HAP-1 (cell line): Measurements from ENCODE around the gene TRIM2.

Source experiments
- DNase-seq, 2 experiments: peaks; one replicate each; pipeline ENCODE4 v3.0.0-alpha.2; 2016 to 2020; ENCODE audit warnings: low spot score in 2 of 2
- H3K27me3 ChIP-seq: fragments of 250-450 bp; sonication (Bioruptor Pico); 2 replicates; pipeline ENCODE4 v1.5.1; 2020; ENCODE audit warnings: low read depth, mild to moderate bottlenecking, moderate library complexity
- H3K36me3 ChIP-seq: fragments of 250-450 bp; sonication (Bioruptor Pico); replicated peaks from 2 replicates; pipeline ENCODE4 v1.5.1; 2020; ENCODE audit warnings: mild to moderate bottlenecking
- H3K4me1 ChIP-seq: fragments of 250-450 bp; sonication (Bioruptor Pico); 2 replicates; pipeline ENCODE4 v1.5.1; 2020; ENCODE audit warnings: mild to moderate bottlenecking
- H3K4me3 ChIP-seq: fragments of 250-450 bp; sonication (Bioruptor Pico); 2 replicates; pipeline ENCODE4 v1.5.1; 2020; ENCODE audit warnings: mild to moderate bottlenecking, moderate library complexity
- H3K9me3 ChIP-seq: fragments of 250-450 bp; sonication (Bioruptor Pico); 2 replicates; pipeline ENCODE4 v1.5.1; 2020; ENCODE audit warnings: mild to moderate bottlenecking, moderate library complexity
- in situ Hi-C: fragments of 300-500 bp; cut with MboI; formaldehyde crosslinking; loops from 3 replicates; pipeline ENCODE4 v1.14.3; 2020; ENCODE audit warnings: low sequenced_read_pairs, inconsistent platforms, mixed read lengths

TRIM2 gene

DNA sequence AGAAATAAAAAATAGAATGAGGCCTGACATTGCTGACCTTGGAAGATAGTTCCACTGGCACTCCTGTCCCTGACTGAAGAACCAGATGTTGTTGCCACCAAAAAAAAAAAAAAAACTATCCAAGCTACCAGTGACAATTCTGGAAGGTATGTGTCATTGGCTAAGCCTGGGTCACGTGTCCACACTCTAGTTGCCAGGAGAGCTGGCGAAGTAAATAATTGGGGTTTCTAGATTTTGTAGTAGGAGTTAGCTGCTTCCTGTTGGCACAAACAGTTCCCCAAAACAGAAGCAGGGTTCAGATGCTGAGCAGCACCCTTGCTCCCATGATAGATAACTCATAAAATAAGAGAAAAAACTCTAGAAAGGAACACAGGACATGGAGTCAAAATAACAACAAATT, 160.8 kb downstream of the TRIM2 start:
- H3K36me3 ChIP-seq = peaks cover 55% of the 10 kb centered on the region
- no peak overlapping the region for H3K4me3 ChIP-seq
- no peaks in the 10 kb centered on the region for H3K4me1 ChIP-seq
- no peaks in the 10 kb centered on the region; the same call in 1 of the 2 replicates for H3K9me3 ChIP-seq
- in situ Hi-C loops = no loop called here
- no peaks in the 10 kb centered on the region for H3K27me3 ChIP-seq
- DNase-seq = no peak

DNA sequence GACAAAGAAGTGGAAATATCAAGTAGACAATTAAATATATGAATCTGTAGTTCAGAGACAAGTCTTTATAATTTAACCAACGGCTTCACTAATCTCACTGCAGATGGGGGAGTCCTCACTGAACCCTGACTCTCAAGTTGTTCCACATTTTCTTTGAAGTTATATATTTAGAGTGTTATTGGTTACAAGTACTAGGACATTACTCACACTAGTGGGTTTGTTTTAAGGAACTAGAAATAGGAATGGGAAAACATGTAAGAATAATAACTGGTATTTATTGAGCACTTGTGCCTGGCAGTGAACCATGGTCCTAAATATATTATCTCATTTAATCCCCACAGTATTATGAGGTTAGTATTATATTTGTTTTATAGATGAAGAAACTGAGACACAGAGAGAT, 162.2 kb downstream of the TRIM2 start:
- no peaks in the 10 kb centered on the region; the same call in 1 of the 2 replicates for H3K9me3 ChIP-seq
- no peaks in the 10 kb centered on the region for H3K4me1 ChIP-seq
- in situ Hi-C loops = no loop called here
- H3K27me3 ChIP-seq = no peaks in the 10 kb centered on the region
- no peak overlapping the region for H3K4me3 ChIP-seq
- no peak for DNase-seq
- peaks cover 60% of the 10 kb centered on the region for H3K36me3 ChIP-seq

DNA sequence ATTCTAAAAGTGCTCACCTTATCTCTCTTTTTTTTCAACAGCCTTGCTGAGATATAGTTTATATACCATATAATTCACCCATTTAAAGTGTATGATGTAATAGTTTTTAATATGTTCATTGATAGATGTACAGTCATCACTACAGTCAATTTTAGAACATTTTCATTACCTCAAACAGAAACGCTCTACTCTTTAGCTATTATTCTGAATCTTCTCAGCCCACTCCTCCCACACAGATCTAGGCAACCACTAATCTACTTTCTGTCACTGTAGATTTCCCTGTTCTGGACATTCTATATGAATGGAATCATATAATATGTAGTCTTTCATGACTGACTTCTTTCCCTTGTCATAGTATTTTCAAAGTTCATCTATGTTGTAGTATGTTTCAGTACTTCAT, 162.8 kb downstream of the TRIM2 start:
- H3K36me3 ChIP-seq = peaks cover 66% of the 10 kb centered on the region
- DNase-seq = no peak
- in situ Hi-C loops = no loop called here
- no peak overlapping the region for H3K4me3 ChIP-seq
- no peaks in the 10 kb centered on the region; the same call in 1 of the 2 replicates for H3K9me3 ChIP-seq
- H3K27me3 ChIP-seq = no peaks in the 10 kb centered on the region
- no peaks in the 10 kb centered on the region for H3K4me1 ChIP-seq

DNA sequence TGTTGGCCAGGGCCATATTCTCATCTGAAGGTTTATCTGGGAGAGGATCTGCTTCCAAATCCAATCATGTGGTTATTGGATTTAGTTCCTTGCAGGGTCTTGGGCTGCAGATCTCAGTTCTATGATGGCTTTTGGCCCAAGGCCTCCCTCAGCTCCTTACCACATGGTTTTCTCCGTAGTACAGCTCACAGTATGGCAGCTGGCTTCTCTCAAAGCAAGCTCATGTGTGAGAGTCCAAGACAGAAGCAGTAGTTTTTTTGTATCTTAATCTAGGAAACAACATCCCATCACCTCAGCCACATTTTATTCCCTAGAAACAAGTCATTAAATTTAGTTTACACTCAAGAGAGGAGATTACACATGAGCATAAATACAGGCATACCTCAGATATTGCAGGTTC, 164.8 kb downstream of the TRIM2 start:
- in situ Hi-C loops = no loop called here
- DNase-seq = no peak
- Histone ChIP-seq H3K27me3 (no peaks in the 10 kb centered on the region), H3K9me3 (no peaks in the 10 kb centered on the region; the same call in 1 of the 2 replicates), H3K4me3 (no peak overlapping the region), H3K4me1 (no peaks in the 10 kb centered on the region), H3K36me3 (peaks cover 54% of the 10 kb centered on the region)

DNA sequence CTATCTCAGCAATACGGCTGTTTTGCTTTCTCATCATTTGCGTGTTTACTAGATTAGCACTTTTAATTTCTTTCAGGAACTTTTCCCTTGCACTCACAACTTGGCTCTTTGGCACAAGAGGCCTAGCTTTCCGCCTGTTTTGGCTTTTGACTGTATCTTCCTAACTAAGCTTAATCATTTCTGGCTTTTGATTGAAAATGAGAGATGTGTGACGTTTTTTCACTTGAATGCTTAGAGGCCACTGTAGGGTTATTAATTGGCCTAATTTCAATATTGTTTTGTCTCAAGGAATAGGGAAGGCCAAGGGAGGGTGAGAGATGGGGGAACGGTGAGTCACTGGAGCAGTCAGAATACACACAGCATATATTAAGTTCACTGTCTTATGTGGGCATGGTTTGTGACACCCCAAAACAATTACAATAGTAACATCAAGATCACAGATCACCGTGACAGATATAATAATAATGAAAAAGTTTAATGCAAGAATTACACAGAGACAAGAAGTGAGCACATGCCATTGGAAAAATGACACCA, 167.5 kb downstream of the TRIM2 start:
- peaks cover 47% of the 10 kb centered on the region for H3K36me3 ChIP-seq
- no peak overlapping the region for H3K4me3 ChIP-seq
- H3K4me1 ChIP-seq = no peaks in the 10 kb centered on the region
- DNase-seq = no peak
- no peaks in the 10 kb centered on the region for H3K27me3 ChIP-seq
- no peaks in the 10 kb centered on the region for H3K9me3 ChIP-seq
- in situ Hi-C loops = no loop called here

DNA sequence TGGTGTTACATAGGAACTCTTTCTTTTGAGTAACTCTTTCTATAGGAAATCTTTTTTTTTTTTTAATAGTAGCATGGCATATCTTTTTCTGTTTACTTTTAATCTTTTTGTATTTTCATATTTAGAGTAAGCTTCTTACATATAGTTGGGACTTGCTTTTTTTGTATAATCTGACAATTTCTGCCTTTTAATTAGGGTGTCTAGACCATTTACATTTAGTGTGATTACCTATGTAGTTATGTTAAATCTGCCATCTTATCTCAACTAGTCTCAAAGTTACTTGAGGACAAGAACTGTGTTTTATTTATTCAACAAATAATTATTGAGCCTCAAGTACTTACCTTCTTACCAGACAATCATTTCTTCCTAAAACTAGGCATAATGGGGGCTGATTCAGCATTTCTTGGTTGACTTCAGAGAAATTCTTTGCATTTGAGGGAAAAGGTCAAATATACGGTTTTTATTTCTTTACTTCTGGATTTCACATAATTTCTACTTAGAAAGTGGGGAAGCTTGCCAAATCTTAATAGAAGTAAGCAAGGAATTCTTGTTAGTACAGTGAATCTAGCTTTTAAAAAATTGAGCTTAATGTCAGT, 168.8 kb downstream of the TRIM2 start:
- no peak overlapping the region for H3K4me3 ChIP-seq
- no peaks in the 10 kb centered on the region for H3K9me3 ChIP-seq
- H3K36me3 ChIP-seq = peaks cover 38% of the 10 kb centered on the region
- H3K27me3 ChIP-seq = no peaks in the 10 kb centered on the region
- in situ Hi-C loops = no loop called here
- DNase-seq = no peak
- H3K4me1 ChIP-seq = peaks cover 4% of the 10 kb centered on the region

DNA sequence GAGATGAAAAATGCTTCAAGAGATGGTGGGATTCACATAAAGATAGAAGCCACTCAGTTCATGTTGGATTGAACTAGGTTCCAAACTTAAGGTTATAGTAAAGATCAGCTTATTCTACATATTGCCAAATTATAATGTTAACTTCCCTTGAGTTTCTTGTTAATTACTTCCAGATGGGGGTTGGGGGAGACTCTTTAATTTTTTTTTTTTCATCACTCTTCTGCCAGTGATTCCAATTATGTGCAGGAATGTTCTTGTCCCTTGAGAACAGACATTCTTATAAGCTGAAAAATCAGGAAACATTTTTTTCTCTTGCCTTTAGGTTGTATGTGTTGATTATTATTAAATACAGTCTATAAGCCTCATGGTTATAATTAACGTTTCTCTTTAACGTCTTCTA, 170.2 kb downstream of the TRIM2 start:
- in situ Hi-C loops = no loop called here
- H3K4me3 ChIP-seq = no peak overlapping the region
- H3K4me1 ChIP-seq = peaks cover 4% of the 10 kb centered on the region
- no peak for DNase-seq
- H3K9me3 ChIP-seq = no peaks in the 10 kb centered on the region
- peaks cover 24% of the 10 kb centered on the region for H3K36me3 ChIP-seq
- H3K27me3 ChIP-seq = no peaks in the 10 kb centered on the region

DNA sequence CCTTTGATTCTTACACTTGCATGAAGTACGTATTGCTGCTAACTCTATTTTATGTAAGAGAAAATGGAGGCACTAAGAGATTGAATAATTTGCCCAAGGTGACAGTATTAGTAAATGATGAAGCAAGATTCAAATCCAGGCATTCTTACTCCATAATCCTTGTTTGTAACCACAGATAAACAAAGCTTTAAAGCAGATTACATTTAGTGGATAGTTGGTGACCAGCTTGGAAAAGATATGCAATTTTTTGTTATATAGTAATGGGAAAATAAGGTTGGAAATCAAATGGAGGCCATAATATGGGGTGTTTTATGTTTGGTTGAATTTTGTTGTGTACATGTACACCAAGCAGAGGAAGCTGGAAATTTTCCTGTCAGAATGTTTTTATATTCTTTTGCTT, 171.1 kb downstream of the TRIM2 start:
- Histone ChIP-seq H3K27me3 (no peaks in the 10 kb centered on the region), H3K4me3 (no peak overlapping the region), H3K9me3 (no peaks in the 10 kb centered on the region), H3K4me1 (peaks cover 4% of the 10 kb centered on the region), H3K36me3 (peaks cover 16% of the 10 kb centered on the region)
- in situ Hi-C loops = no loop called here
- no peak for DNase-seq

DNA sequence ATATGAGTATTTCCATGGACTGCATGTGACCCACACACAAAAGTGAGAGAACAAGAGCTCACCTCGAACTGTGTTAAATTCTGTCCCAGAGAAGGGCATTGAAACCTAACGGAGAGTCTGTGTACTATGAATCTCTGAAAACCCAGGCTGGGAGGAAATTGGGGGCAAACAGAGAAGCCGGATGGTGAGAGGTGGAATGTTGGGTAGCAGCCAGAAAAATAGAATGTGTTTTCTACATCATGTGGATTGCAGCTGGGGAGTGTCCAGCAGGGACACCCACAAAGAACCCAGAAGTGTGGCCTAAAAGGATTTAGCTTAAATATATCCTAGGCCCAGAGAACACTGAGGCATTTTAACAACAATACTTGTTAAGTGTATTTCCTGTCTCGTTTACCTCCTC, 178.9 kb downstream of the TRIM2 start:
- Histone ChIP-seq H3K36me3 (peaks cover 2% of the 10 kb centered on the region; the same call in 1 of the 2 replicates), H3K27me3 (no peaks in the 10 kb centered on the region), H3K4me3 (no peak overlapping the region), H3K9me3 (no peaks in the 10 kb centered on the region), H3K4me1 (peaks cover 4% of the 10 kb centered on the region)
- DNase-seq = no peak
- in situ Hi-C loops = no loop called here

DNA sequence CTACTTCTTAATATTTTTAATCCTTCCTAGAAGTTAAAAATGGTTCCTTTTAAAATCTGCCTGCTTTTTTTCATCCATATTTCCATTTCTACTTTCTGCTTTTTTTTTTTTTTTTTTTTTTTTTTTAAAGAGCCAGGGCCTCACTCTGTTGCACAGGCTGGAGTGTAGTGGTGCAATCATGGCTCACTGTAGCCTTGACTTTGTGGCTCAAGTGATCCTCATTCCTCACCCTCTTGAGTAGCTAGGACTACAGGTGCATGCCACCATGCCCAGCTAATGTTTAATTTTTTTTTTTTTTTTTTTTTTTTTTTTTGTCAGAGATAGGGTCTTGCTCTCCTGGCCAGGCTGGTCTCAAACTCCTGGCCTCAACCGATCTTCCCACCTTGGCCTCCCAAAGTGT, 179.9 kb downstream of the TRIM2 start:
- no peaks in the 10 kb centered on the region for H3K9me3 ChIP-seq
- no peak overlapping the region for H3K4me3 ChIP-seq
- no peak for DNase-seq
- H3K36me3 ChIP-seq = peaks cover 2% of the 10 kb centered on the region; the same call in 1 of the 2 replicates
- H3K27me3 ChIP-seq = no peaks in the 10 kb centered on the region
- in situ Hi-C loops = no loop called here
- H3K4me1 ChIP-seq = peaks cover 6% of the 10 kb centered on the region; the same call in 1 of the 2 replicates

DNA sequence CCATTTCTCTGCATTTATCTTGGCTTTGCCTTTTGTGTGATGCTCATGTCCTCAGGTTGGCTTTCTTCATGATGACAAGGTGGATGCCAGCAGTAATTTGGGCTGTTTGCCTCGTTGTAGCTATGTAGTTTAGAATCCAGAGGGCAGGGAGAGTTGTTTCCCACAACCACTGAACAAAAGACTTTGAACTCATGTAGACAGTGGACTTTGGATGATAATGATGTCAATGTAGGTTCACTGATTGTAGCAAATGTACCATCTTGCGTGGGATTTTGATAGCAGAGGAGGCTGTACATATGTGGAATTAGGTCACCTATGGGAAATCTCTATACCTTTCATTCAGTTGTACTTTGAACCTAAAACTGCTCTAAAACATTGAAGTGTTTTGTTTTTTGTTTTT, 181.5 kb downstream of the TRIM2 start:
- DNase-seq = no peak
- Histone ChIP-seq H3K9me3 (no peaks in the 10 kb centered on the region), H3K36me3 (peaks cover 2% of the 10 kb centered on the region; the same call in 1 of the 2 replicates), H3K4me3 (no peak overlapping the region), H3K27me3 (no peaks in the 10 kb centered on the region), H3K4me1 (peaks cover 6% of the 10 kb centered on the region; the same call in 1 of the 2 replicates)
- in situ Hi-C loops = no loop called here

DNA sequence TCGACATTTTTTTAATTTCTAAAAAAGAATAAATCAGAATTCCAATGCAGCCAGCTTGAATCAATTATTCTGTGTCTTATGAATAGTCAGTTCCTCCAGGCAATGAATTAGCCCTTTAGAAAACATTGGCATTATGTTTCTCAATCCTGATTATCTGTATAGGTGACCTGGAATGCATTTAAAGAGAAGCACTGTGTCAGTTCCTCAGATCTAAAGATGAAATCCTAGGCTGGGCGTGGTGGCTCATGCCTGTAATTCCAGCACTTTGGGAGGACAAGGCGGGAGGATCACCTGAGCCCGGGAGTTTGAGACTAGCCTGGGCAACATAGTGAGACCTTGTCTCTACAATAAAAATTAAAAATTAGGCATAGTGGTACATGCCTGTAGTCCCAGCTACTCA, 183.7 kb downstream of the TRIM2 start:
- Histone ChIP-seq H3K4me1 (peaks cover 6% of the 10 kb centered on the region; the same call in 1 of the 2 replicates), H3K4me3 (no peak overlapping the region), H3K9me3 (no peaks in the 10 kb centered on the region), H3K36me3 (peaks cover 2% of the 10 kb centered on the region; the same call in 1 of the 2 replicates), H3K27me3 (no peaks in the 10 kb centered on the region)
- DNase-seq = peak; percentile 50 to 66
- in situ Hi-C loops = no loop called here
